Activated CD8-positive, alpha-beta T cell treated with anti-CD3 and anti-CD28 coated beads for 36 hours (primary cell): ENCODE measurements around the gene IRX6. TPM values are rescaled to one million over a fixed set of nuclear protein-coding genes. Genes with fewer than 3 reads are reported as not detected.

Experiments used
- ATAC-seq: fragments of 200-7000 bp; cut with Tn5 transposase; one replicate; pipeline ENCODE4 v1.10.0; 2021; ENCODE audit warnings: mild to moderate bottlenecking, moderate library complexity
- CTCF ChIA-PET: fragments of 350-600 bp; sonication (Branson Sonifier 250); formaldehyde crosslinking; loops from one replicate; lab custom pipeline; 2021; ENCODE audit warnings: antibody characterized with exemption; lab: Charles Lee
- POLR2A ChIA-PET: fragments of 350-600 bp; sonication (Branson Sonifier 250); formaldehyde crosslinking; loops from one replicate; lab custom pipeline; 2021; ENCODE audit warnings: antibody characterized with exemption; lab: Charles Lee
- DNase-seq: peaks from one replicate; pipeline ENCODE4 v3.0.0-alpha.2; 2020
- H3K27ac Mint-ChIP-seq: one replicate; pipeline ENCODE4 v1.8.0; 2021; ENCODE audit warnings: mild to moderate bottlenecking, mixed read lengths
- H3K27me3 Mint-ChIP-seq: one replicate; pipeline ENCODE4 v1.8.0; 2021; ENCODE audit warnings: mixed read lengths
- H3K36me3 Mint-ChIP-seq: one replicate; pipeline ENCODE4 v1.8.0; 2021; ENCODE audit warnings: low read depth, mixed read lengths
- H3K4me1 Mint-ChIP-seq: one replicate; pipeline ENCODE4 v1.8.0; 2021; ENCODE audit warnings: low read depth, mixed read lengths
- H3K4me3 Mint-ChIP-seq: one replicate; pipeline ENCODE4 v1.8.0; 2021; ENCODE audit warnings: mild to moderate bottlenecking, moderate library complexity, mixed read lengths
- H3K9me3 Mint-ChIP-seq: one replicate; pipeline ENCODE4 v1.8.0; 2021; ENCODE audit warnings: mixed read lengths
- CTCF ChIP-seq: fragments of 200-600 bp; IDR thresholded peaks from one replicate; pipeline ENCODE4 v1.8.0; 2022; ENCODE audit warnings: antibody characterized with exemption, mild to moderate bottlenecking
- intact Hi-C: fragments of 100-400 bp; cut with micrococcal nuclease; formaldehyde crosslinking; loops from one replicate; pipeline ENCODE4 v1.10.0; 2022
- total RNA-seq, 2 experiments: library from RNA; stranded (reverse); gene quantifications; one replicate each; pipeline ENCODE4 v1.2.3, GENCODE V29; 2021

Gene IRX6
- total RNA-seq, 2 experiments from 2014 or later = not detected

GRCh38 chr16:55369151-55369550, 45.1 kb downstream of the IRX6 start:
- Mint-ChIP-seq H3K36me3 (no peaks in the 10 kb centered on the region), H3K9me3 (no peaks in the 10 kb centered on the region), H3K4me3 (no peak overlapping the region), H3K27me3 (peaks cover 29% of the 10 kb centered on the region), H3K4me1 (no peaks in the 10 kb centered on the region), H3K27ac (no peak overlapping the region)
- DNase-seq (no peak), ATAC-seq (no peak)
- intact Hi-C loops = no loop called here
- TF ChIP-seq CTCF = no peak
- CTCF ChIA-PET = no interaction called here
- POLR2A ChIA-PET = no interaction called here

- no peak overlapping the region for H3K27ac Mint-ChIP-seq
- intact Hi-C loops = loop anchor here (10.0 kb wide), 1 partner anchor 56 kb away; no protein-coding TSS in a partner anchor
- POLR2A ChIA-PET = no interaction called here
Measured at GRCh38 chr16:55370762-55371482, 46.9 kb downstream of the IRX6 start.

GRCh38 chr16:55372792-55373488, 48.9 kb downstream of the IRX6 start:
- H3K4me1 Mint-ChIP-seq = no peaks in the 10 kb centered on the region
- intact Hi-C loops = loop anchor here (10.0 kb wide), 1 partner anchor 58 kb away; no protein-coding TSS in a partner anchor
- peaks cover 35% of the 10 kb centered on the region for H3K27me3 Mint-ChIP-seq
- no peak overlapping the region for H3K27ac Mint-ChIP-seq
- CTCF ChIA-PET = no interaction called here
- POLR2A ChIA-PET = no interaction called here
- ATAC-seq (no peak), DNase-seq (no peak)
- TF ChIP-seq CTCF = no peak
- no peak overlapping the region for H3K4me3 Mint-ChIP-seq
- no peaks in the 10 kb centered on the region for H3K36me3 Mint-ChIP-seq
- H3K9me3 Mint-ChIP-seq = no peaks in the 10 kb centered on the region

More at GRCh38 chr16:55370762-55371482, 46.9 kb downstream of the IRX6 start:
- no peak for TF ChIP-seq CTCF
- H3K4me1 Mint-ChIP-seq = no peaks in the 10 kb centered on the region
- ATAC-seq (no peak), DNase-seq (peak; percentile 24)
- CTCF ChIA-PET = no interaction called here
- peaks cover 29% of the 10 kb centered on the region for H3K27me3 Mint-ChIP-seq
- H3K36me3 Mint-ChIP-seq = no peaks in the 10 kb centered on the region
- no peak overlapping the region for H3K4me3 Mint-ChIP-seq
- H3K9me3 Mint-ChIP-seq = no peaks in the 10 kb centered on the region

- Mint-ChIP-seq H3K27ac (no peak overlapping the region), H3K9me3 (no peaks in the 10 kb centered on the region), H3K27me3 (peaks cover 34% of the 10 kb centered on the region), H3K4me3 (no peak overlapping the region), H3K4me1 (no peaks in the 10 kb centered on the region), H3K36me3 (no peaks in the 10 kb centered on the region)
- ATAC-seq (no peak), DNase-seq (no peak)
- CTCF ChIA-PET = no interaction called here
- no peak for TF ChIP-seq CTCF
- POLR2A ChIA-PET = no interaction called here
- intact Hi-C loops = loop anchor here (10.0 kb wide), 1 partner anchor 59 kb away; no protein-coding TSS in a partner anchor
Measured at GRCh38 chr16:55373489-55373832, 49.5 kb downstream of the IRX6 start.

GRCh38 chr16:55376045-55376444, 52.0 kb downstream of the IRX6 start:
- TF ChIP-seq CTCF = no peak
- POLR2A ChIA-PET = no interaction called here
- peaks cover 20% of the 10 kb centered on the region for H3K27me3 Mint-ChIP-seq
- intact Hi-C loops = loop anchor here (10.0 kb wide), 1 partner anchor 61 kb away; no protein-coding TSS in a partner anchor
- H3K36me3 Mint-ChIP-seq = no peaks in the 10 kb centered on the region
- ATAC-seq (no peak), DNase-seq (no peak)
- H3K4me3 Mint-ChIP-seq = no peak overlapping the region
- no peaks in the 10 kb centered on the region for H3K4me1 Mint-ChIP-seq
- CTCF ChIA-PET = no interaction called here
- H3K9me3 Mint-ChIP-seq = no peaks in the 10 kb centered on the region
- H3K27ac Mint-ChIP-seq = no peak overlapping the region
